GM18907 (cell line): Measurements from ENCODE around the gene CACNA1A.
"Not testable (repeated sequence)": the region's sequence is repeated elsewhere in the genome, so short reads cannot be mapped to it uniquely, and the experiment has no call there.

ENCODE experiments used
- ATAC-seq: cut with Tn5 transposase; IDR thresholded peaks from one replicate; pipeline ENCODE4 v1.9.1; 2021; ENCODE audit warnings: mild to moderate bottlenecking, moderate library complexity; ENCODE audit not compliant: unreplicated experiment

CACNA1A gene

GRCh38 chr19:13427273-13428051 lies 78.8 kb downstream of the CACNA1A start:
- no peak for ATAC-seq

- not testable (repeated sequence) for ATAC-seq
Measured at GRCh38 chr19:13425875-13426274, 80.4 kb downstream of the CACNA1A start.

DNA sequence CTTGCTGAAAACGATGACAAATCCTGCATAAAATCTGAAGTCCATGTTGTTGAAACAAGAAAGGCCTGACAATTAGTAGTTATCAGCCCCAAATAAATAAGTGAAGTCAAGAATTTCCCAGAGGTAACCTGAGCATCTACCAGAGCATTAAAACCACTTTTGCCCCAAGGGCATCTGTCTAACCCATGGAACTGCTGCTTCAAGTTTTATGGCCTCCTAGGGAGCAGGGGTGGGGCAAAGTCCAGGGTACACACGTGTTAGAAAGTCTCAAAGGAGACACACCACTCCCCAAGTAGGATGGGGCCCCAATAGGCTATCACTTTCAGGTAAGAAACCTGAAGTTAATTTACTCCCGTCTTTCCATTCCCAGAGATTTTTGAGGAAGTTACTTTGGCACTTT lies 81.1 kb downstream of the CACNA1A start:
- ATAC-seq, result no peak

DNA sequence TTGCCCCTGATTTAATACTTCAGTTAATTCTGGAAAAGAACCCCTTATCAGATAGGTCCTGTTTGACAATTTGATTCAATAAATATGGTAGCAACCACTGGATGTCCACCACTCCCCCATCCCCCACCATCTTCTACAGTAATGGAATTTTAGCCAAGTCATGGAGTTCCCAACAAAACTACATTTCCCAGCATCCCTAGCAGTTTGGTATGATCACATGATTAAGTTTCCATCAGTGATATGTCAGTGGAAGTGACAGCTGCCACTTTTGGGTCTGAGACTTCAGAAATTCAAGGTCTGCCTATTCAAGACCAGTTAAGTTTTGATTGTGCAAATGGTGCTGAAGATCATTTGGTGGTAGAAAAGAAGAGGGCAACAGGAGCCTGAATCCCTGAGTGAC lies 85.5 kb downstream of the CACNA1A start:
- ATAC-seq, result no peak

GRCh38 chr19:13417054-13417453 lies 89.2 kb downstream of the CACNA1A start:
- no peak for ATAC-seq

- ATAC-seq, result no peak
Measured at GRCh38 chr19:13411899-13412298, 94.4 kb downstream of the CACNA1A start.

- no peak for ATAC-seq
Measured at GRCh38 chr19:13410946-13411345, 95.3 kb downstream of the CACNA1A start.

DNA sequence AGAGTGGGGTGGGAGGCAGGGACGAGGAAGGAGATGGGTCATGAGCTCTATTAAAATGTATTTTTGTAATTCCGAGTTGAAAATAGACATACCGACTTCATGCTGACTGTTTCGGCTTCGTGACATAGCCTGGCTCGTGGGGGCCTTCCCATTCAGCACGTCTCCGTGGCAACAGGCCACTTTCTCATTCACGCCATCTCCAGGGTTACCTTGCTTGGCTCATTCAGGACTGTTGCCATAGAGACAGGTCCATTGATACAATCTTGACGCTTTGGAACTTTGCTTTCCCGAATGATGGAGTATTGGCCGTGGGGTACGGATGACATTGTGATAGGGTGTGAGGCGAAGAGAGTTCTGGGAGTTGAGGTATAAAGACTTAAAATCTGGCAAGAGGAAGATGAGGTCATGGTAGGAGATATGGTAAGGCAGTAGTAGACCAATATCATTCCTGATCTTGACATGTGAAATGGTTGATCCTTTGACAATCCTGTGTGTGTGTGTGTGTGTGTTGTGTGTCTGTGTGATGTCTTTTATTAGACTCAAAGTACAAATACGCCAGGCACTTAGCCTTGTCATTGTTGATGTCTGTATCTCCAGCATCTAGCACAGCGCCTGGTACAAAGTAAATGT lies 97.3 kb downstream of the CACNA1A start:
- ATAC-seq, result no peak

DNA sequence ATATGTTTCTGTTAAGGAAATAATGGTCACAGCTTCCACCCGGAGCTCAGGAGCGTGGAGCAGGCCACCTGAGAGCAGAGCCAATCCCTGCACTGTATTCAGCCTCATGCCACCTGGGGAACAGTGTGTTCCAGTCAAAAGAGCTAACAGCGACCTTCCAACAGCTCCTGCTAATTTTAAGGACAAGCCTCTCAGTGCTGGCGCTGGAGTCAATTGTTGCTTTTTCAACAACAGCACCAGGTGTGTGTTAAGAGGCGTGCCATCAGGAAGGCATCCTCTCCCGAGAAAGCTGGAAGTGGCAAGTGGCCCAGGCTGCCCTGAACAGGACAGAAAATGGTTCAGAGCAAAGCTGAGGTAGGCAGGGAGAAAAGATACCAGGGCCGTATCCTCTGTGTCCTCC lies 102.0 kb downstream of the CACNA1A start:
- ATAC-seq, result no peak

GRCh38 chr19:13401388-13401787 lies 104.9 kb downstream of the CACNA1A start:
- ATAC-seq, result no peak

- no peak for ATAC-seq
Measured at GRCh38 chr19:13400296-13400695, 106.0 kb downstream of the CACNA1A start.

- no peak for ATAC-seq
Measured at GRCh38 chr19:13399746-13400145, 106.5 kb downstream of the CACNA1A start.

- no peak for ATAC-seq
Measured at GRCh38 chr19:13398780-13399726, 107.2 kb downstream of the CACNA1A start.

- no peak for ATAC-seq
Measured at GRCh38 chr19:13398182-13398581, 108.1 kb downstream of the CACNA1A start.

DNA sequence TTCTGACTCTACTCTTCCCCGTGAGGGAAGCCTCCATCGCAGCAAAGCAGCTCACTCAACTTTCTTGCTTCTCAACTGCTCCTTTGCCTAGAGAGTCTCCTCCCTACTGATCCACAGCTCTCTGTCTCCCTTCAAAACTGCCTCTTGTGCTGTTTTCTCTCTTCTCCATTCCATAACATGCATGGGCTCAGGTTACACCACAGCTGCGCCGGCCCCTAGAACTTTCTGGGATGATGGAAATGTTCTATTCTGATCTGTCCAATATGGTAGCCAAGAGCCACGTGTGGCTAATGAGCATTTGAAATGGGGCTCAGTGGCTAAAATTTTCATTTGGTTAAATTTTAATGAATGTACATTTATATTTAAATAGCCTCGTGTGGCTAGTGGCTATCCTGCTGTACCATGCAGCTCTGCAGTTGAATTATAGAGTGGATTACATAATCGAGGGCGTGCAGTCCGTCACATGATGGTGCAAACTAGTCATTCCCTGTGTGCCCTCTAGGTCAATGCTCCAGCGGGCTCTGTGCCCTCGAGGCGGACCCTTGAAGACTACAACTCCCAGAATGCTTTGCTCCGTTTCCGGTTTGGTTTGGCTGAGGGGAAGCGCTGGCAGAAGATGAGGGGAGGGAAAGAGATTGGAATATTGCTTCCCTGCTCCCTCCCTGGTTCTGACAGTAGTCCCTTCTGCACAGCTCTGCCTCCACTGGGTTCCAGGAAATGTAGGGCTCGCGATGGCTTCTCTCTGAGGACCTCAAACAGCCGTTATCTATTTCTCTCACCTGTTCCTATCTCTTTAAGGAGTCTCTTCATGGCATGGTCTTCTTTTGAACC lies 109.8 kb downstream of the CACNA1A start:
- ATAC-seq, result no peak

- ATAC-seq, result no peak
Measured at GRCh38 chr19:13382633-13382938, 123.7 kb downstream of the CACNA1A start.

DNA sequence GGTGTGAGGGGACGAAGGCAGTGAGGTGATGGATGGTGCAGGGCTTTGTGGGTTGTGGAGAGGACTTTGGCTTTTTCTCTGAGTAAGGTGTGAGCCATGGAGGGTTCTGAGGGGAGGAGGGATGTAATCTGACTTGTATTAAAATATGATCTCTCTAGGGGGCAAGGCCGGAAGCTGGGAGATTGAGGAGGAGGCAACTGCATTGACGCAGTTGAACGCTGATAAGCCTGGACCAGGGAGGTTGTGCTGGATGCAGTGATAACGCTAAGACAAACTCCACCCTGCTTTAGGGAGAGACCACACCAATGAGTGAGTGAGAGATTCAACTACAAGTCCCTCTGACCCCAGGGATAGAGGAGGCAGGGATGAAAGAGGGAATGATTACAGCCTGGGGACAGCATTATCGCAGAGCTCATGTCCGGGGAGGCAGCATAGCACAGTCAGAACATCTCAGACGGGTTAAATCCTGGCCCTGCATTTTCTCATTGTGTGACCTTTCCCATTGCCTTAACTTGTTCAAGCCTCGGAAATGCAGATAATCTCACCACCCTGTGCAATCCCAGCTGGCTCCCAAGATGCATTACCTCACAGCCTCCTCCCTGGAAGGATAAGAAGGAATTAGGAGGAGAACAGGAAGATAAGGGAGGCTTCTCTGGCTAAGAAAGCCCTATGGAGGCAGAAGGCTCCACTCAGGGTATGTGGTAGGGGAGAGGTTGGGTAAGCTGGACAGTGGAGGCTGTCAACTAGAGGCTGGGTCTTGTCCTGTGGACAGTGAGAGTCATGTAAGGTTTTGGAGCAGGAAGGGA lies 124.2 kb downstream of the CACNA1A start:
- no peak for ATAC-seq

GRCh38 chr19:13376537-13376936 lies 129.7 kb downstream of the CACNA1A start:
- ATAC-seq, result no peak

DNA sequence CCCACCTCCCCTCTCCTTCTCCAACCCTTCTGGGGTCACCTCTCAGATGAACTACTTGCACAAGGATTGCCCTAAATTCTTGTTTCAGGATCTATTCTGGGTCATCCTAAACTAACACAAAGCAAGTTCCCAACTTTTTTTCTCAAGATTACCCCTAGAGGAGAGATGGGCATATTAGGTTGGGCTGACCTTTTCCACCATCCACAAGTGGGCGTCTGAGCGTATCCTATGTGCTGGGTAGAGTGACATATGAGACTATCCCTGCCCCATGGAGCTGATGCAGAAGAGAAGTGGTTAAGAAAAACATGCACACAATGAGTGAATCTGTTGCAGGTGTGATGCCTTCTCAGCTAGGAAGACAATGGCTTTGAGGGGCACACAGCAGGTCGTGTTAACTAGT lies 132.7 kb downstream of the CACNA1A start:
- ATAC-seq, result no peak

DNA sequence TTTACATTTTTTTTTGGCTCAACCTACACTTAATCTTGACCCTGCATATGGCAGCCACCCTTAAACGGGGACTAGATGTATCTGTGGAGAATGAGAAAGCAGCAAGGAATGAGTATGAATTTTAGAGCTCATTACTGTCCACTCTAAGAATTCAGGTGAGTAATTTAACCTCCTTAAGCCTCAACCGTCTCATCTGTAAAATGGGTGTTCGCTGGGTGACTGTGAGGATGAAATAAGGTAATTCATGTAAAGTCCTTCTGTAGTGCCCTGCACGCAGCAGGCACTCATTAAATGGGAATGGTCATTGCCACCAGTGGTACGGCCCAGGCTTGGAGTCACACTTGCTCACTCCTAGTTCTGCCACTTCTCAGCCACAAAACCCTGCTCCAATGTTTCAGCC lies 135.3 kb downstream of the CACNA1A start:
- ATAC-seq, result no peak
